OCI-LY3 (cell line): Measurements from ENCODE around the gene RPL5.

Source experiments
- CTCF ChIP-seq: fragments of 200-600, 300-600 bp; sonication (generic); IDR thresholded peaks from 2 replicates; pipeline ENCODE4 v1.5.1; 2014; ENCODE audit warnings: antibody characterized with exemption, low read length, low read depth
- EZH2phosphoT487 ChIP-seq: fragments of 200-600 bp; shearing (Covaris generic); IDR thresholded peaks from 2 replicates; pipeline ENCODE4 v1.6.1; 2018; ENCODE audit warnings: antibody characterized with exemption, mixed run types, low read depth

- TF ChIP-seq CTCF: no peak
- TF ChIP-seq EZH2phosphoT487: no peak
Measured at GRCh38 chr1:92832537-92833114, 786 bp downstream of the RPL5 start.
